Measurements from ENCODE around the gene BACH1.

BACH1 gene

GRCh38 chr21:29260461-29260860 is 38.3 kb upstream of the BACH1 start:
- TF ChIP-seq CTCF (IDR thresholded peaks at IDR 0.05; ENCODE audit: low read depth, low read length), result no peak

GRCh38 chr21:29261555-29262540 is 36.9 kb upstream of the BACH1 start:
- TF ChIP-seq CTCF (IDR thresholded peaks at IDR 0.05; ENCODE audit: low read depth, low read length), result no peak
- DNase-seq (ENCODE audit: extremely low read depth, low read depth), result no peak

More at GRCh38 chr21:29260461-29260860, 38.3 kb upstream of the BACH1 start:
- DNase-seq (ENCODE audit: extremely low read depth, low read depth), result no peak

- no peak for DNase-seq (ENCODE audit: extremely low read depth, low read depth)
- TF ChIP-seq CTCF (IDR thresholded peaks at IDR 0.05; ENCODE audit: low read depth, low read length), result no peak
Measured at GRCh38 chr21:29264721-29265120, 34.0 kb upstream of the BACH1 start.

DNA sequence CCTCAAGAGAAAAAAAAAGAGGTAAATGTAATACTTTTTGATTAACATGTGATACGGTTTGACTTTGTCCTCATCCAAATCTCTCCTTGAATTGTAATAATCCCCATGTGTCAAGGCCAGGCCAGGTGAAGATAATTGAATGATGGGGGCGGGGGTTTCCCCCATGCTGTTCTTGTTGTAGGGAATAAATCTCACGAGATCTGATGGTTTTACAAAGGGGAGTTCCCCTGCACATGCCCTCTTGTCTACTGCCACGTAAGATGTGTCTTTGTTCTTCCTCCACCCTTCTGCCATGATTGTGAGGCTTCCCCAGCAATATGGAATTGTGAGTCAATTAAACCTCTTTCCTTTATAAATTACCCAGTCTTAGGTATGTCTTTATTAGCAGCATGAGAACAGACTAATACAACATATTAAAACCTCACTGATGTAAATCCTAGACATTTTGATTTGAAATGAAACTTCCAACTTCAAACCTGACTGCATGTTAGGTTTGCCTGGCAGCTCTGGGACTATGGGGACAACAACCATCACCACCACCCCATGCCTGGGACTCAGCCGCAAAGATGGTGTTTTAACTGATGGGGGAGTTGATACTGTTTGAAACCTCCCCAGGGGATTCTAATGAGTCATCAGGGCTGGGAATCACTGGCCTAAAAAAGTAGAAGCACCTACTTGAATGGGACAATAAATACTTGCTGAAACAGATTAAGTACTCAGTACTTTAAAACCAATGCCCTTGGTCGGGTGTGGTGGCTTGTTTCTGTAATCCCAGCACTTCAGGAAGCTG is 32.8 kb upstream of the BACH1 start:
- no peak for DNase-seq (ENCODE audit: extremely low read depth, low read depth)
- TF ChIP-seq CTCF (IDR thresholded peaks at IDR 0.05; ENCODE audit: low read depth, low read length), result no peak

DNA sequence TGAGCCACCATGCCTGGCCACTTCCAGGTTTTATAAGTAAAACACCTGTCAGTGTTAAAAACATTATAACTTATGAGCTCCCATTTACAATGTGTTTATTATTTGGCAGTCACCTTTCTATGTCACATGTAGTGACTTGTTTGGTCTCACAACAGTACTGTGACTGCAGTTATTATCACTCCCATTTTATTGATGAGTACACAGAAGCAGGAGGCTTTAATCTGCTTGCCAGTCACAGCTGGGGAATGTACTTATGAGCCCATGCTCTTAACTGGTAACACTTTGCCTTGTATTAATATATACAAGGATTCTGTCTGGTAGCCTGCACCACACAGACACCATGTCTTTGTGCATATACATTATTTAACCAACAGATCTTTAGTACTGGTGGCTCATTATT is 31.1 kb upstream of the BACH1 start:
- DNase-seq (ENCODE audit: extremely low read depth, low read depth), result no peak
- TF ChIP-seq CTCF (IDR thresholded peaks at IDR 0.05; ENCODE audit: low read depth, low read length), result no peak

DNA sequence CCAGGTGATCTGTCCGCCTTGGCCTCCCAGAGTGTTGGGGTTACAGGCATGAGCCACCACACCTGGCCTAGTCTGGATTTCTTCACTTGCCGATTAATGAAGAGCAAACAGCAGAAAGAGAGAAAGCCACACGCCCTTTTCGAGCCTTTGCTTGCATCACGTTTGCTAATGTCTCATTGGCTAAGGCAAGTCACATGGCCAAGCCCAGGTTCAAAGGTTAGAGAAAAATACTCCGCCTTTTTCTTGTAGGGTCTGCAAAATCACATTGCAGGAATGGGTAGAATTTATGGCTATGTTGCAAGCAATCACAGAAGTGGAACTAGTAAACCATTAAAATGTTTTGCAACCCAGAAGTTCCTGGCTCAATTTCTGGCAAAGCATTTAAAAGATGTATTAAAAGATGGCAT is 26.8 kb upstream of the BACH1 start:
- DNase-seq (ENCODE audit: extremely low read depth, low read depth), result no peak
- no peak for TF ChIP-seq CTCF (IDR thresholded peaks at IDR 0.05; ENCODE audit: low read depth, low read length)

GRCh38 chr21:29277442-29277841 is 21.3 kb upstream of the BACH1 start:
- no peak for DNase-seq (ENCODE audit: extremely low read depth, low read depth)
- TF ChIP-seq CTCF (IDR thresholded peaks at IDR 0.05; ENCODE audit: low read depth, low read length), result no peak

All from AG09319 (cell line).